ENCODE results near the gene ADK. TPM values are rescaled to one million over a fixed set of nuclear protein-coding genes. Genes with fewer than 3 reads are reported as not detected.

The ADK gene
- polyA plus RNA-seq, 1 donor (not counting 4 experiments of a cell fraction or from before 2014, with no cell fraction given) = 139 TPM

DNA sequence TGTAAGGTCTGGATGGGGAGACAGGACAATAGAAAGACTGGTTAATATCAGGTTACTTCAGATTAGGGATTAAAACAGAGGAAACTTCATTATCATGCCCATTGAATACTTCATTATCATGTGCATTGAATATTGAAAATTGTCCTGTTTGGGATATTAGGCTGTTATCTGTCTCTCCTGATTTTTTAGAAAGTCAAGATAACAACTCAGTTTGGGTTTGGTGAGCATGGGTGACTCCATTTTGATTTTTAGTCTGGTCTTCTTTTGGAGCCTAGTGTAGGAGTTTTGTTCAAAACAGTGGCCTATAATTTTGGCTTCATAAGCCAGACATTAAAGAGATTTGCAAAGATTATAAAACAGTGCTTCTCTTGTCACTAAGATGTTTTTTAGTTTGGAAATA, 95.5 kb downstream of the ADK start:
- TF ChIP-seq EZH2 (IDR thresholded peaks at IDR 0.05; ENCODE audit: low read length) = no peak
- TF ChIP-seq, protein P1, sequence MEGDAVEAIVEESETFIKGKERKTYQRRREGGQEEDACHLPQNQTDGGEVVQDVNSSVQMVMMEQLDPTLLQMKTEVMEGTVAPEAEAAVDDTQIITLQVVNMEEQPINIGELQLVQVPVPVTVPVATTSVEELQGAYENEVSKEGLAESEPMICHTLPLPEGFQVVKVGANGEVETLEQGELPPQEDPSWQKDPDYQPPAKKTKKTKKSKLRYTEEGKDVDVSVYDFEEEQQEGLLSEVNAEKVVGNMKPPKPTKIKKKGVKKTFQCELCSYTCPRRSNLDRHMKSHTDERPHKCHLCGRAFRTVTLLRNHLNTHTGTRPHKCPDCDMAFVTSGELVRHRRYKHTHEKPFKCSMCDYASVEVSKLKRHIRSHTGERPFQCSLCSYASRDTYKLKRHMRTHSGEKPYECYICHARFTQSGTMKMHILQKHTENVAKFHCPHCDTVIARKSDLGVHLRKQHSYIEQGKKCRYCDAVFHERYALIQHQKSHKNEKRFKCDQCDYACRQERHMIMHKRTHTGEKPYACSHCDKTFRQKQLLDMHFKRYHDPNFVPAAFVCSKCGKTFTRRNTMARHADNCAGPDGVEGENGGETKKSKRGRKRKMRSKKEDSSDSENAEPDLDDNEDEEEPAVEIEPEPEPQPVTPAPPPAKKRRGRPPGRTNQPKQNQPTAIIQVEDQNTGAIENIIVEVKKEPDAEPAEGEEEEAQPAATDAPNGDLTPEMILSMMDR (optimal IDR thresholded peaks at IDR 0.05 in 1 of 3, IDR thresholded peaks at IDR 0.05 in 1 of 3, conservative IDR thresholded peaks at IDR 0.05 in 1 of 3; ENCODE audit: extremely low read depth in 1 of 3, insufficient read depth in 2 of 3, low read length in 3 of 3) = no peak
- H3K9ac ChIP-seq (ENCODE audit: control insufficient read depth, extremely low read depth, insufficient read depth, low read length) = no peak overlapping the region
- no peaks in the 10 kb centered on the region for H3K4me1 ChIP-seq (ENCODE audit: control insufficient read depth, extremely low read depth, insufficient read depth, low read length)
- H4K20me1 ChIP-seq (ENCODE audit: control insufficient read depth, extremely low read depth, insufficient read depth, low read length) = no peaks in the 10 kb centered on the region
- no peaks in the 10 kb centered on the region for H3K9me3 ChIP-seq (ENCODE audit: control insufficient read depth, low read depth, low read length)
- H3K4me3 ChIP-seq (ENCODE audit: control insufficient read depth in 2 of 3, extremely low read depth in 1 of 3, insufficient read depth in 2 of 3, low read depth in 1 of 3, low read length in 3 of 3) = no peak overlapping the region
- dilution Hi-C loops (cut with MboI; ENCODE audit: extremely low pct_ligation_motif_present, low sequenced_read_pairs) = no loop called here
- no peak overlapping the region for H3K4me2 ChIP-seq (ENCODE audit: control insufficient read depth, extremely low read depth, insufficient read depth, low read depth, low read length)
- no peaks in the 10 kb centered on the region for H3K9me1 ChIP-seq (ENCODE audit: control insufficient read depth, extremely low read depth, insufficient read depth, low read length)
- no peaks in the 10 kb centered on the region for H3K27me3 ChIP-seq (ENCODE audit: control insufficient read depth, extremely low read depth, insufficient read depth, low read length)
- FAIRE-seq = no peak
- no peak for DNase-seq (ENCODE audit: low read depth, low spot score)
- H3K79me2 ChIP-seq (ENCODE audit: control insufficient read depth, insufficient read depth, low read length) = peaks cover 33% of the 10 kb centered on the region
- H2AFZ ChIP-seq (ENCODE audit: control insufficient read depth, low read length) = no peak overlapping the region
- no peak overlapping the region for H3K27ac ChIP-seq (ENCODE audit: control insufficient read depth, insufficient read depth, low read length)
- H3K36me3 ChIP-seq (ENCODE audit: control insufficient read depth in 2 of 2, extremely low read depth in 1 of 2, insufficient read depth in 2 of 2, low read length in 2 of 2) = peaks cover 4 to 11% of the 10 kb centered on the region in 2 experiments

DNA sequence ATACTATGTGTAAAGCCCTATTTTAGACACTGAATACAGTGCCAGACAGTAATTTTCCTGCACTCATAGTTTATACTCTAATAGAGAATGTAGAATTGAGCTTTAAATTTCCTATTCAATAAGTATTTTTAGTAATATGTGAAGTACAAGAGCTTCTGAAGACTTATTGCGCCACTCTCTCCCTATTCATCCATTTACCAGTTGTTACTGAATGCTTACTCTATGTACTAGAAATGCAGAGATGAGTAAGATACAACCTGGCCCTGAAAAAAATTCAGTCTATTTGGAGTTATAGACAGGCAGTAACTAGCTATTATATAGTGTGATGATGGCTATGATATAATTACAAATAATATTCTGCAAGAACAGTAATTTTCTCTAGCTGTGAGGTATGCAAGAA, 98.8 kb downstream of the ADK start:
- dilution Hi-C loops (cut with MboI; ENCODE audit: extremely low pct_ligation_motif_present, low sequenced_read_pairs) = no loop called here
- Histone ChIP-seq H3K9me1 (ENCODE audit: control insufficient read depth, extremely low read depth, insufficient read depth, low read length) (no peaks in the 10 kb centered on the region), H3K27me3 (ENCODE audit: control insufficient read depth, extremely low read depth, insufficient read depth, low read length) (no peaks in the 10 kb centered on the region), H3K79me2 (ENCODE audit: control insufficient read depth, insufficient read depth, low read length) (peaks cover 28% of the 10 kb centered on the region), H3K27ac (ENCODE audit: control insufficient read depth, insufficient read depth, low read length) (no peak overlapping the region), H3K9ac (ENCODE audit: control insufficient read depth, extremely low read depth, insufficient read depth, low read length) (no peak overlapping the region), H4K20me1 (ENCODE audit: control insufficient read depth, extremely low read depth, insufficient read depth, low read length) (no peaks in the 10 kb centered on the region), H3K4me2 (ENCODE audit: control insufficient read depth, extremely low read depth, insufficient read depth, low read depth, low read length) (no peak overlapping the region), H3K4me1 (ENCODE audit: control insufficient read depth, extremely low read depth, insufficient read depth, low read length) (no peaks in the 10 kb centered on the region), H3K9me3 (ENCODE audit: control insufficient read depth, low read depth, low read length) (no peaks in the 10 kb centered on the region), H3K4me3 (ENCODE audit: control insufficient read depth in 2 of 3, extremely low read depth in 1 of 3, insufficient read depth in 2 of 3, low read depth in 1 of 3, low read length in 3 of 3) (no peak overlapping the region), H3K36me3 (ENCODE audit: control insufficient read depth in 2 of 2, extremely low read depth in 1 of 2, insufficient read depth in 2 of 2, low read length in 2 of 2) (no peaks in the 10 kb centered on the region), H2AFZ (ENCODE audit: control insufficient read depth, low read length) (no peak overlapping the region)
- DNase-seq (ENCODE audit: low read depth, low spot score) (no peak), FAIRE-seq (no peak)
- TF ChIP-seq, protein P1 (optimal IDR thresholded peaks at IDR 0.05 in 1 of 3, IDR thresholded peaks at IDR 0.05 in 1 of 3, conservative IDR thresholded peaks at IDR 0.05 in 1 of 3; ENCODE audit: extremely low read depth in 1 of 3, insufficient read depth in 2 of 3, low read length in 3 of 3) = no peak
- no peak for TF ChIP-seq EZH2 (IDR thresholded peaks at IDR 0.05; ENCODE audit: low read length)
